Hepatocyte (in vitro differentiated cells): ENCODE results near the gene KLHL3. TPM values are rescaled to one million over a fixed set of nuclear protein-coding genes. Genes with fewer than 3 reads are reported as not detected.

Experiments
- DNase-seq: peaks from one replicate; pipeline ENCODE4 v3.0.0-alpha.2; 2016; ENCODE audit warnings: low spot score
- H2AFZ ChIP-seq: fragments of 200-600 bp; sonication (generic); 2 replicates; pipeline ENCODE4 v1.6.0; 2016; ENCODE audit warnings: antibody characterized with exemption, mild to moderate bottlenecking
- H3K27ac ChIP-seq: fragments of 200-600 bp; sonication (generic); 2 replicates; pipeline ENCODE4 v1.5.1; 2016; ENCODE audit warnings: mild to moderate bottlenecking
- H3K27me3 ChIP-seq: fragments of 200-600 bp; sonication (generic); 2 replicates; pipeline ENCODE4 v1.6.1; 2016
- H3K36me3 ChIP-seq: fragments of 200-600 bp; sonication (generic); replicated peaks from 2 replicates; pipeline ENCODE4 v1.5.1; 2016; ENCODE audit warnings: low read depth; ENCODE audit not compliant: insufficient read depth
- H3K4me1 ChIP-seq: fragments of 200-600 bp; sonication (generic); 2 replicates; pipeline ENCODE4 v1.5.1; 2016; ENCODE audit warnings: mild to moderate bottlenecking, moderate library complexity; ENCODE audit not compliant: insufficient read depth
- H3K4me2 ChIP-seq: fragments of 200-600 bp; sonication (generic); 2 replicates; pipeline ENCODE4 v1.6.0; 2016
- H3K4me3 ChIP-seq: fragments of 200-600 bp; sonication (generic); 2 replicates; pipeline ENCODE4 v1.5.1; 2016; ENCODE audit warnings: mild to moderate bottlenecking
- H3K79me2 ChIP-seq: fragments of 200-600 bp; sonication (generic); 2 replicates; pipeline ENCODE4 v1.6.0; 2017; ENCODE audit warnings: mild to moderate bottlenecking
- H3K9me2 ChIP-seq: fragments of 200-600 bp; sonication (generic); replicated peaks from 2 replicates; pipeline ENCODE4 v1.6.0; 2017; ENCODE audit warnings: mild to moderate bottlenecking; ENCODE audit not compliant: insufficient read depth
- H3K9me3 ChIP-seq: fragments of 200-600 bp; sonication (generic); 2 replicates; pipeline ENCODE4 v1.5.1; 2016; ENCODE audit warnings: low read depth, mild to moderate bottlenecking
- H4K20me1 ChIP-seq: fragments of 200-600 bp; sonication (generic); 2 replicates; pipeline ENCODE4 v1.6.0; 2016; ENCODE audit warnings: mild to moderate bottlenecking; ENCODE audit not compliant: insufficient read depth, poor library complexity, severe bottlenecking
- EZH2 ChIP-seq: fragments of 200-600 bp; sonication (generic); IDR thresholded peaks from 2 replicates; pipeline ENCODE4 v1.6.1; 2016; ENCODE audit warnings: antibody characterized with exemption, mild to moderate bottlenecking, borderline replicate concordance
- EZH2phosphoT487 ChIP-seq: fragments of 200-600 bp; sonication (generic); IDR thresholded peaks from one replicate; pipeline ENCODE4 v1.6.1; 2018; ENCODE audit warnings: antibody characterized with exemption, mild to moderate bottlenecking, low read depth, moderate library complexity; ENCODE audit not compliant: unreplicated experiment, severe bottlenecking
- WGBS: methylation state at CpG from one replicate; pipeline ENCODE4 v1.1.6; 2016; ENCODE audit warnings: low lambda C conversion rate; ENCODE audit errors: missing lambda C conversion rate; 5-methylcytosine and 5-hydroxymethylcytosine counted together
- polyA plus RNA-seq: library from polyadenylated mRNA; unstranded; fragments of >200 nt; fragmentation: Nextera tagmentation; extraction: Ambion mirVana; gene quantifications from 2 replicates; pipeline ENCODE4 v1.2.1, GENCODE V29; 2016
- total RNA-seq: library from RNA; depleted of rRNA; stranded (reverse); fragments of >200 nt; gene quantifications from 2 replicates; pipeline ENCODE4 v1.2.3, GENCODE V29; 2014
- TF ChIP-seq, protein P1 (sequence below): fragments of 200-600 bp; sonication (generic); IDR thresholded peaks from 2 replicates; pipeline ENCODE4 v1.5.1; 2016; ENCODE audit warnings: antibody characterized with exemption, mild to moderate bottlenecking; ENCODE audit not compliant: poor library complexity

The KLHL3 gene
- total and polyA plus RNA-seq, 2 experiments from 2014 or later: 1.4 to 5.3 TPM

DNA sequence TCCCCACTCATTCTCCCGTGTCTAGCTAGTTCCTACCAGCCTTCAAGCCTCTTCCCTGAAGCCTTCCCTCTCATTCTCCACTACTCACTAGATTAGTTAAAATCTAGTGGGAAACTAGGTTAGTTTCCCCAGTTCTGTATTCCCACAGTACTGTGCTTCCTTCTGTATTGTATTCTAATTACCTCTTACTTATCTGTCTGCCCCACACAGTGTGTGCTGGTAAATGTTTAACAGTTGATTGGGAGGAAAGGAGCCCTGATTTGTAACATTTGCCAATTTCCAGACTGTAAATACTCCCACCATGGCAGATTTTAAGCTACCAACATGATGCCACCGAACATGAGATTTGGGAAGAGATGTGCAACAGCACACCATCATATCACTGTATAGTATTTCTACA, 8.3 kb downstream of the KLHL3 start:
- DNase-seq: no peak
- WGBS: 57% methylated on average over 2 of the region's 2 CpGs
- no peak overlapping the region for H2AFZ ChIP-seq

DNA sequence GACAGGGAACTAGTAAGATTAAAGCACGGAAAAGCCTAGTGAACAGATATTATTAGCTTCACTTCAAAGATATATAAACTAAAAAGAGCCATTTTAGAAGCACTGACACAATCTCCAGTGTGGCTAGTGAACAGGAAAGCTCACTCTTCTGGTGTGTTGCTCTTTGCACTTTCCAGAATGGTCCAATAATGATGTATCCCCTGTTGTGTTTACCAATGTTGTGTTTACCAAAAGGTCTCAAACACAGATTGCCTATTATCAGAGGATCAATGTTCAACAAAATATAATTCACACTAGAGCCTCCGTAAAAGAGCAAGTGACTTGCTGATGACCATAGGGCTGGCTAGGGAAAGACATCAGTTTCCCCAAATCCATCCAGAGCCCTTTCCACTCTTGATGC, 11.6 kb downstream of the KLHL3 start:
- H3K9me3 ChIP-seq: no peaks in the 10 kb centered on the region
- no peaks in the 10 kb centered on the region for H3K79me2 ChIP-seq
- H3K4me2 ChIP-seq: no peak overlapping the region
- no peaks in the 10 kb centered on the region for H4K20me1 ChIP-seq
- H3K9me2 ChIP-seq: no peaks in the 10 kb centered on the region
- no peak for TF ChIP-seq EZH2phosphoT487
- no peak overlapping the region for H3K27ac ChIP-seq
- no peaks in the 10 kb centered on the region for H3K4me1 ChIP-seq
- H3K36me3 ChIP-seq: no peaks in the 10 kb centered on the region
- H3K4me3 ChIP-seq: no peak overlapping the region
- no peak for DNase-seq
- 67% methylated on average over 2 of the region's 2 CpGs for WGBS
- H3K27me3 ChIP-seq: no peaks in the 10 kb centered on the region
- H2AFZ ChIP-seq: no peak overlapping the region

More for the DNA sequence above, 8.3 kb downstream of the KLHL3 start:
- H3K9me2 ChIP-seq: no peaks in the 10 kb centered on the region
- no peak overlapping the region for H3K4me2 ChIP-seq
- H3K27me3 ChIP-seq: no peaks in the 10 kb centered on the region
- TF ChIP-seq, protein P1, sequence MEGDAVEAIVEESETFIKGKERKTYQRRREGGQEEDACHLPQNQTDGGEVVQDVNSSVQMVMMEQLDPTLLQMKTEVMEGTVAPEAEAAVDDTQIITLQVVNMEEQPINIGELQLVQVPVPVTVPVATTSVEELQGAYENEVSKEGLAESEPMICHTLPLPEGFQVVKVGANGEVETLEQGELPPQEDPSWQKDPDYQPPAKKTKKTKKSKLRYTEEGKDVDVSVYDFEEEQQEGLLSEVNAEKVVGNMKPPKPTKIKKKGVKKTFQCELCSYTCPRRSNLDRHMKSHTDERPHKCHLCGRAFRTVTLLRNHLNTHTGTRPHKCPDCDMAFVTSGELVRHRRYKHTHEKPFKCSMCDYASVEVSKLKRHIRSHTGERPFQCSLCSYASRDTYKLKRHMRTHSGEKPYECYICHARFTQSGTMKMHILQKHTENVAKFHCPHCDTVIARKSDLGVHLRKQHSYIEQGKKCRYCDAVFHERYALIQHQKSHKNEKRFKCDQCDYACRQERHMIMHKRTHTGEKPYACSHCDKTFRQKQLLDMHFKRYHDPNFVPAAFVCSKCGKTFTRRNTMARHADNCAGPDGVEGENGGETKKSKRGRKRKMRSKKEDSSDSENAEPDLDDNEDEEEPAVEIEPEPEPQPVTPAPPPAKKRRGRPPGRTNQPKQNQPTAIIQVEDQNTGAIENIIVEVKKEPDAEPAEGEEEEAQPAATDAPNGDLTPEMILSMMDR: no peak
- TF ChIP-seq EZH2phosphoT487: no peak
- no peak for TF ChIP-seq EZH2
- H3K36me3 ChIP-seq: no peaks in the 10 kb centered on the region
- no peak overlapping the region for H3K4me3 ChIP-seq
- H3K4me1 ChIP-seq: no peaks in the 10 kb centered on the region
- no peaks in the 10 kb centered on the region for H4K20me1 ChIP-seq
- H3K9me3 ChIP-seq: no peaks in the 10 kb centered on the region
- H3K79me2 ChIP-seq: peaks cover 9% of the 10 kb centered on the region
- H3K27ac ChIP-seq: no peak overlapping the region

DNA sequence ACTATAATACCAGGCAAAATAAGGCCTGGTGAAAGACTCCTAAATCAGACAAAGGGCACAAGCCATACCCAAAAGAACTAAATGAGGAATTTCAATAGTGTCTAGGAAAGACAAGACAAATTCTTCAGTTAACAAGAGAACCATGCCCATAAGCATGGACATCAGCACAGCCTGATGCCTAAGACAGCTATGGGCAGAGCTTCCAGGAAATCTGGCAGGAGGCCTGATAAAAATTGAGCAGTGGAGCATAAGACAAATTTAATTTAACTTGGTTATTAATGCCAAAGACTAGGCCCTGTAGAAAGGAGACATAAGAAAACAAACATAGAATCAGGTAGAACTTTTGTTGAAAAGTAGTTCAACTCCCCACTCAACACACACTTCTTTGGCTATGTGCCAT, 17.3 kb downstream of the KLHL3 start:
- no peak for DNase-seq
- H3K9me3 ChIP-seq: peaks cover under 1% of the 10 kb centered on the region
- no peaks in the 10 kb centered on the region for H3K79me2 ChIP-seq
- no peaks in the 10 kb centered on the region for H3K36me3 ChIP-seq
- no peak for TF ChIP-seq EZH2phosphoT487
- no peak for TF ChIP-seq EZH2
- TF ChIP-seq, protein P1: no peak
- H3K4me3 ChIP-seq: no peak overlapping the region
- no peaks in the 10 kb centered on the region for H3K4me1 ChIP-seq
- no peak overlapping the region for H3K4me2 ChIP-seq
- no peaks in the 10 kb centered on the region for H3K9me2 ChIP-seq
- no peaks in the 10 kb centered on the region for H3K27me3 ChIP-seq
- no peaks in the 10 kb centered on the region for H4K20me1 ChIP-seq
- H3K27ac ChIP-seq: no peak overlapping the region
- H2AFZ ChIP-seq: no peak overlapping the region

DNA sequence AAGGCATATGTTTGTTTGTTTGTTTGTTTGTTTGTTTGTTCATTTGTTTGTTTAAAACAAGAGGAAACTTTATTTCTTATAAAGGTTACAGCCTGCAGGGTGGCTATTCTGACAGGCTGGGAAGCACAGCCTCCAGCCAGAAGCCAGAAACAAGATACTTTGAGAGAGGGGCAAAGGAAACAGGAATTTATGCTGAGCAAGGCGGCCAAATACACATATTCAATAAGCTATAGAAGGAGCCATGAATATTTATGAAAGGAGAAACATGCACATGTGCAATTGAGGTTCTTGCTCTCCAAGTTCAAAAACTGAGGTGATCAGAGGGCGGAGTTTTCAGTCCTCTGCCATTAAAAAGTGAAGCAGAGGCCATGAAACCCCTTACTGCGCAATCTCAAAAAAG, 19.6 kb downstream of the KLHL3 start:
- H3K4me3 ChIP-seq: no peak overlapping the region
- no peak overlapping the region for H2AFZ ChIP-seq
- H4K20me1 ChIP-seq: no peaks in the 10 kb centered on the region
- H3K4me2 ChIP-seq: no peak overlapping the region
- H3K9me3 ChIP-seq: peaks cover 6% of the 10 kb centered on the region
- H3K4me1 ChIP-seq: no peaks in the 10 kb centered on the region
- no peak for DNase-seq
- H3K27ac ChIP-seq: no peak overlapping the region
- WGBS: 95% methylated on average over 3 of the region's 3 CpGs
- H3K27me3 ChIP-seq: no peaks in the 10 kb centered on the region
- H3K79me2 ChIP-seq: no peaks in the 10 kb centered on the region
- no peaks in the 10 kb centered on the region for H3K36me3 ChIP-seq
- TF ChIP-seq, protein P1: no peak
- no peaks in the 10 kb centered on the region for H3K9me2 ChIP-seq
